ENCODE measurements around the gene PC. TPM values are rescaled to one million over a fixed set of nuclear protein-coding genes. Genes with fewer than 3 reads are reported as not detected.

The PC gene
- total RNA-seq, 2 donors from 2014 or later: 8.0 to 12.7 TPM

GRCh38 chr11:66938582-66939135 lies 19.5 kb downstream of the PC start:
- ATAC-seq (ENCODE audit: insufficient number of reproducible peaks, low FRiP score, low read depth): no peak

GRCh38 chr11:66937193-66937733 lies 20.9 kb downstream of the PC start:
- H3K36me3 ChIP-seq: no peaks in the 10 kb centered on the region

More at GRCh38 chr11:66938582-66939135, 19.5 kb downstream of the PC start:
- no peaks in the 10 kb centered on the region for H3K9me3 ChIP-seq
- no peak overlapping the region for H3K27ac ChIP-seq
- H3K36me3 ChIP-seq: no peaks in the 10 kb centered on the region
- H3K4me1 ChIP-seq (ENCODE audit: control insufficient read depth in 1 of 2, low read depth in 2 of 2): no peaks in the 10 kb centered on the region
- no peak for DNase-seq (ENCODE audit: low spot score)
- no peaks in the 10 kb centered on the region for H3K27me3 ChIP-seq (replicated peaks; ENCODE audit: insufficient read depth)
- no peak for TF ChIP-seq CTCF (IDR thresholded peaks at IDR 0.05)
- no peak overlapping the region for H3K4me3 ChIP-seq

GRCh38 chr11:66936311-66936711 lies 21.9 kb downstream of the PC start:
- DNase-seq (ENCODE audit: low spot score): no peak
- no peak for ATAC-seq (ENCODE audit: insufficient number of reproducible peaks, low FRiP score, low read depth)
- H3K36me3 ChIP-seq: no peaks in the 10 kb centered on the region
- H3K4me1 ChIP-seq (ENCODE audit: control insufficient read depth in 1 of 2, low read depth in 2 of 2): no peaks in the 10 kb centered on the region
- no peak overlapping the region for H3K27ac ChIP-seq
- no peak for TF ChIP-seq CTCF (IDR thresholded peaks at IDR 0.05)
- H3K27me3 ChIP-seq (replicated peaks; ENCODE audit: insufficient read depth): no peaks in the 10 kb centered on the region
- H3K9me3 ChIP-seq: no peaks in the 10 kb centered on the region
- H3K4me3 ChIP-seq: no peak overlapping the region

More at GRCh38 chr11:66937193-66937733, 20.9 kb downstream of the PC start:
- no peaks in the 10 kb centered on the region for H3K9me3 ChIP-seq
- H3K27me3 ChIP-seq (replicated peaks; ENCODE audit: insufficient read depth): no peaks in the 10 kb centered on the region
- H3K27ac ChIP-seq: no peak overlapping the region
- no peaks in the 10 kb centered on the region for H3K4me1 ChIP-seq (ENCODE audit: control insufficient read depth in 1 of 2, low read depth in 2 of 2)
- TF ChIP-seq CTCF (IDR thresholded peaks at IDR 0.05): no peak
- no peak overlapping the region for H3K4me3 ChIP-seq
- no peak for ATAC-seq (ENCODE audit: insufficient number of reproducible peaks, low FRiP score, low read depth)
- DNase-seq (ENCODE audit: low spot score): no peak

- Histone ChIP-seq H3K9me3 (no peaks in the 10 kb centered on the region), H3K27ac (no peak overlapping the region), H3K4me1 (ENCODE audit: control insufficient read depth in 1 of 2, low read depth in 2 of 2) (no peaks in the 10 kb centered on the region), H3K27me3 (replicated peaks; ENCODE audit: insufficient read depth) (no peaks in the 10 kb centered on the region), H3K36me3 (no peaks in the 10 kb centered on the region), H3K4me3 (no peak overlapping the region)
- no peak for TF ChIP-seq CTCF (IDR thresholded peaks at IDR 0.05)
- ATAC-seq (ENCODE audit: insufficient number of reproducible peaks, low FRiP score, low read depth) (no peak), DNase-seq (ENCODE audit: low spot score) (no peak)
Observed at GRCh38 chr11:66934950-66935779, 23.0 kb downstream of the PC start.

- Histone ChIP-seq H3K27me3 (replicated peaks; ENCODE audit: insufficient read depth) (no peaks in the 10 kb centered on the region), H3K27ac (no peak overlapping the region), H3K9me3 (no peaks in the 10 kb centered on the region), H3K4me3 (no peak overlapping the region), H3K36me3 (no peaks in the 10 kb centered on the region), H3K4me1 (ENCODE audit: control insufficient read depth in 1 of 2, low read depth in 2 of 2) (no peaks in the 10 kb centered on the region)
- no peak for TF ChIP-seq CTCF (IDR thresholded peaks at IDR 0.05)
- DNase-seq (ENCODE audit: low spot score): no peak
- ATAC-seq (ENCODE audit: insufficient number of reproducible peaks, low FRiP score, low read depth): no peak
Observed at GRCh38 chr11:66933531-66933930, 24.7 kb downstream of the PC start.

Measured in thoracic aorta (tissue), 2 donors.